Measurements from ENCODE around the gene NTRK1.
A peak's percentile ranks its signal among the peaks of the same experiment; 100 is the strongest.

The NTRK1 gene

GRCh38 chr1:156838972-156839371, 21.7 kb upstream of the NTRK1 start:
- peak; percentile 25 for DNase-seq (ENCODE audit: low spot score)

- no peak for DNase-seq (ENCODE audit: low spot score)
These were observed 21.1 kb upstream of the NTRK1 start for GRCh38 chr1:156839426-156840109.

DNA sequence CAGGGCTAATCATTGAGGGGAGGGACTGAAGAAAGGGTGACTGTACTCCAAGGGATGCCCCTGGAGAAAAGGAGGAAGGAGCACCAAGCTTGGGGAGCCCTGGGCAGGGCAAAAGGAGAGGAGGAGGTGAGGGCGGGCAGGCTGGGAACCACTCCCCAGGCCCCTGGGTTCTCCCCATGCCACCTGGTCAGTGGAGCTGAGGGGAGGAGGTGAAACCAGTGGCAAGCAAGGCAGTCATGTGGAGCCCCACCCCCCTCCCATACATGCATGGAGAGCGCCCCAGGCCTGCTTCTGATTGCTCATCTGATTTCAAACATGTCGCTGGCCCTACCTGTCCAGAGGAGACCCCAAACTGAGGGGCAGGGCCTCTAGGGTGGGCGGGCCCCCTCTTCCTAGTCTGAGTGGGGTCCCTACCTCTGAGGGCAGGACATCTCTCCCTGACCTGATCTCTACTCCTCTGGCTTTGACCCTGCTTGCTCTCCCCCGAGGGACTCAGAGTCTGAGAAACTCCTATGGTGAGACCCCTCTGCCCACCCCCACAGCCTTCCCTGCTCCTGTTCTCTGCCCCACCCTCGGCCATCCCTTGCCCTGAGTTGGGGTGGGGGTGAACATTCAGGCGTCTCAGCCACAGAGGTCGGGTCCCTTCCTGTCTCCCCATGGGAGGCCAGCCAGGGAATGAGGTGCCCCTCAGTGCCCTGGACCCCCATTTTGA, 20.3 kb upstream of the NTRK1 start:
- no peak for DNase-seq (ENCODE audit: low spot score)

GRCh38 chr1:156840898-156841279, 19.8 kb upstream of the NTRK1 start:
- no peak for DNase-seq (ENCODE audit: low spot score)

GRCh38 chr1:156841295-156841855, 19.3 kb upstream of the NTRK1 start:
- DNase-seq (ENCODE audit: low spot score) = no peak

DNA sequence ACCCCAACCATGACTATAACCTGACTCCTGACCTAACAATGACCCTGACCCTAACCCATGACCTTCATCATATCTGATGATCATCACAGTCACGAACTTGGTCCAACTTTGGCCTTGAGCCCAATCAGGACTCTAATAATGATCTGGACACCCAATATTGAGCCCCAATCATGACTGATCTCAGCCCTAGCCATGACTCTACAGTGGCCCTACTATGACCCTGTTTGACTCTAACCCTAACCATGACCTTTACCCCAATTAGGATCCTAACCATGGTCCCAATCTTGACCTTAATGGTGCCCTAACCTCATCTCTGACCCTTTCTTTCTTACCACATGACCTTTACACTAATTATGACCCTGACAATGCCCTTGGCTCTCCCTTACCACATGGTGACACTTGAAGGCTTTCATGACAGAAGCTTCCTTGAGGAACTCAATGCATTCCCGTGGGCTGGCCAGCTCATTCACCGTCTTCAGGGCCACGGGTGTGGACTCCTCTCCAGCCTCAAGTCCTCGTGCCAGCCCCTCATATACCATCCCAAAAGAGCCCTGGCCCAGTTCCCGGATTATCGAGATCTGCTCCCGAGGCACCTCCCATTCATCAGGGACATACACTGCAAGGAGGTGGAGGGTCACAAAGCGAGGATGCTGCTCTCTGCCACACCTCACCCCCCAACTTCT, 17.9 kb upstream of the NTRK1 start:
- no peak for DNase-seq (ENCODE audit: low spot score)

GRCh38 chr1:156844102-156844501, 16.6 kb upstream of the NTRK1 start:
- no peak for DNase-seq (ENCODE audit: low spot score)

DNA sequence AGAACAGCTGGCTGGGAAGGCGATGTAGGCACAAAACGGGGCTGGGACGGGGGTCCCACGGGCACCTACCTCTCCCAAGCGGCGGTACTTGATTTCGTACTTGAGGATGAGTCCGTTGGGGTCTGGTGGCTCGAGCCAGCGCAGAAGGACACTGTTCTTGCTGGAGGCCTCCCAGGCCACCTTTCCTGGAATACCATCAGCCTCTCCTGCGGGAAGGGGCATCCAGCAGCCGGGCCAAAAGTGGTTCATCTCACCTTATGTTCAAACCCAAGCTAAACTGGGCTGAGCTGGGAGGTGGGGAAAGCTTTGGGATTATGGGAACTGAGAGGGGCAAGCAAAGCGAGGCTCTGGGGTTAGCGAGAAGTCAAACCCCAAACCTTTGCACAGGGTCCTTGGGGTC, 16.0 kb upstream of the NTRK1 start:
- DNase-seq (ENCODE audit: low spot score) = no peak

DNA sequence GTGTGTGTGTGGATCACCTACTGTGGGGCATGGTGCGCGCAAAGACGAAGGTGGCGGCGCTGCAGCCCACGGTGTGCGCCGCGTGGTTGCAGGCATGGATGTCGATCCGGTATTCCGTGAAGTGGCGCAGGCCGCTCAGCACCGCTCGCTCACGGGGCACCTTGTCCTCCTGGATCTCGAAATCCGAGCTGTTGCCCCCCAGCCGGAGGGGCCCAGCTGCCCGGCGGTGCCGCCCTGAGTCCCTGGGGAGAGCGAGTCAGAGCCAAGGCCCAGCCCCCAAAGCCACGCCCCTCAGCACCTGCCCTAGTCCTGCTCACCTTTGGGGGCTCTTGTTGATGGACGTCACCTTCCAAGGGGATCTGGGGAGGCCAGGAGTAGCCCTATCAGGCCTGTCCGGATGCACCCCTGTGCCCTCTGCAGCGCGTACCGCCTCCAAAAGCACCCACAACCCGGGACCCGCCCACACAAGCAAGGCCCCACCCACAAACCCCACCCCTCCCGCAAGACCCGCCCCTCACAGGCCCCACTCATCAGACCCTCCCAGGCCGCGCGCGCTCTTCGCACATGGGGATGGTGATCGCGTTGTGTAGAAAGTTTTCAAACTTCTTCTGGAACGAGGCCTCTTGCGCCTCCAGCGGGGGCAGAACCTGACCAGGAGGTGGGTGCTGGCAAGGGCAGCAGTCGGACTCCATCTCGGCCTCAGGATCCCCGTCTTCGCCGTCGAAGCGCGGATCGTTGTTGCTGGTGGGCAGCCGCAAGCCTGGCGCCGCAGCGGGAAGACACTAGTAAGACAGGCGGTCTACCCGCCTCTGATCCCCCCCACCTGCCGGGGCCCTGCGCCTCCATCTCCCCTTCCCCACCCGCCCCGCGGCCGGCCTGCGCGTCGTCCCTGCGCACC, 15.4 kb upstream of the NTRK1 start:
- DNase-seq (ENCODE audit: low spot score) = no peak

GRCh38 chr1:156845953-156846545, 14.6 kb upstream of the NTRK1 start:
- DNase-seq (ENCODE audit: low spot score) = no peak

DNA sequence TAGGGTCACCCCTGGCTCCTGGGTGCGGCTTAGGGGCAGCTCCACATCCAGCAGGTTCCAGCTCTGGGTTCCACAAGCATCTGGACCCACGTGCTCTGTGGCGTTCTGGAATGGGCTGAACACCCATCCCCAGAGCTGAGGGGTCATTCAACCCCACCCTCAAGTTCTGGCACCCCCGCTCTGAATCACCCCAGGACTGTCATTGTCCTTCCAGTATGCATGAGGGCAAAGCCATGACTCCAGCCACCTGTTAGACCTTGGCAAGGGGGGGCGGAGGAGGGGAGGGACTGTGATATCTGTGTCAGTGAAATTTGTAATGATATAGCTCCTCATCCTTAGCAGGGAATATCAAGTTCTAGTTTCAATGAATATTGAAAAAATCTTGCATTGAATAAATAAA, 14.0 kb upstream of the NTRK1 start:
- DNase-seq (ENCODE audit: low spot score) = no peak

GRCh38 chr1:156847591-156848460, 12.8 kb upstream of the NTRK1 start:
- no peak for DNase-seq (ENCODE audit: low spot score)

DNA sequence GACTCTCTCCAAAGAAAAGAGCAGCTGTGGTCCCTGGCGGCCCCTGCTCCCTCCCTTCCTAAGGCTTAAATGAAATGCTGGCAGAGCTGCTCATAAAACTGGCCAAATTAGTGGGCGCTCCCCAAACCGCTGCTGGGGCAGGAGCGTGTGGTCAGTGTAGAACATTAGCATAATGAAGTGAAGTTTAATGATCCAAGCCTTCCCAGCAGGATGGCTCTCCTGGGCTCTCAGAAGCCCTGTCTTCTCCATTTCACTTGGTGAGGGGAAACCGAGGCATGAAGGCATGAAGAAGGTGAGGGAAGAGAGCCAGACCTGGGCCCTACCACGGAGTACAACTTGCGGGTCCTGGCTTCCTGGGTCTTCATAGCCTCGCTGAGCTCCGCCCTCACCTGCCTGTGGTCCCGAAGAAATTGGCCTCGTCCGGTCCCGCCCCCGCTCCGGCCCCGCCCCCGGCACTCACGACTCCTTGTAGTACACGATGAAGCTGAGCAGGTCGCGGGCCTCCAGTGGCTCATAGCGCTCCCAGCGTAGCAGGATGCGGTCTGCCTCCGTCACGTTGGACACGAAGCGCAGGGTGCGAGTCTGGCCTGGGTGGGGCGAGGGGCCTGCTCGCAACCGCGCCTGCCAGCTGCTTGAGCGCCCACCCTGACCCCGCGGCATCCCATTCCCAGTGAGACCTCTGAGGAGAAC, 12.1 kb upstream of the NTRK1 start:
- DNase-seq (ENCODE audit: low spot score) = no peak

DNA sequence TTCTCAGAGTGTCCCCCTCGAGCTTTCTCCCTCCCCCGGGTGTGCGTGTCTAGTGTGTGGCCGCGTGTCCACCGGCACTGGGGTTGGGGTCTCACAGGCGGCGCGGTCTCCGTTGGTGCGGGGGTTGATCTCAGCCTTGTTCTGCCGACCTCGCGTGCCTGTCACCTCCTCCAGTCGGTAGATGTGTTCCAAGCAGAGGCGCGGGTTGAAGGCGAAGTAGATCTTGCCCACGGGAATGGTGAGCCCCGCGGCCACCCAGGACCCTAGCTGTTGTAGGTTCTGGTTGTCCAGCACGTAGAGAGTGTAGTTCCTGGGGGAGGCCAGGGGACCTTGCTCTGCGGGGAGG, 11.5 kb upstream of the NTRK1 start:
- DNase-seq (ENCODE audit: low spot score) = no peak

GRCh38 chr1:156851779-156852417, 8.8 kb upstream of the NTRK1 start:
- no peak for DNase-seq (ENCODE audit: low spot score)

- no peak for DNase-seq (ENCODE audit: low spot score)
These were observed 8.2 kb upstream of the NTRK1 start for GRCh38 chr1:156852418-156852874.

GRCh38 chr1:156853761-156854160, 6.9 kb upstream of the NTRK1 start:
- DNase-seq (ENCODE audit: low spot score) = no peak

DNA sequence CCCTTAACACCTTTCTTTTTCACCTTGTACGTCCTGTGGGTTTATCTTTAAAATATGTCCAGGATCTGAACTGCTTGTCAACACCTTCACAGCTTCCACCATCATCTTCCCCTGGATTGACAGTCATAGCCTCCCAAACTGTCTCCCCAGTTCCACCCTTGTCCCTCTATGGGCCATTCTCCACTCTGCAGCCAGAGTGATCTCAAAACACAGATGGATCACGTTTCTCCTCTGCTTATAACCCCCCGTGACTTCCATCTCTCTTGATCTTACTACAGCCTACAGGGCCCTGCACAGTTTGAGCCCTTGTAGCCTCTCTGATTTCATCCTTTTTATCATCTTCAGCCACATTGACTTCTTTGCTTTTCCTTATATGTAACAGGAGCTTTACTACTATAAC, 6.0 kb upstream of the NTRK1 start:
- no peak for DNase-seq (ENCODE audit: low spot score)

GRCh38 chr1:156856282-156856785, 4.3 kb upstream of the NTRK1 start:
- DNase-seq (ENCODE audit: low spot score) = no peak

All from kidney capillary endothelial cell (primary cell).